Left lung (tissue), 10 donors: Measurements from ENCODE around the gene ZNF544. TPM values are rescaled to one million over a fixed set of nuclear protein-coding genes. Genes with fewer than 3 reads are reported as not detected.
A peak's percentile ranks its signal among the peaks of the same experiment; 100 is the strongest.

ENCODE experiments used
- ATAC-seq: fragments of 200-7000 bp; cut with Tn5 transposase; one replicate; pipeline ENCODE4 v1.9.1; 2020; ENCODE audit warnings: moderate library complexity
- DNase-seq, 4 donors: peaks; one replicate each; pipeline ENCODE4 v3.0.0-alpha.2; 2013 to 2020
- H3K27ac ChIP-seq, 2 donors: fragments of 200-600 bp; sonication (generic) in 1 of 2; one replicate each; pipeline versions ENCODE4 v1.5.0 to v1.8.0; 2020 to 2021
- H3K27me3 ChIP-seq, 2 donors: fragments of 200-600 bp; sonication (generic) in 1 of 2; one replicate each; pipeline versions ENCODE4 v1.5.0 to v1.8.0; 2020 to 2021
- H3K36me3 ChIP-seq, 2 donors: fragments of 200-600 bp; sonication (generic) in 1 of 2; one replicate each; pipeline versions ENCODE4 v1.5.0 to v1.8.0; 2020 to 2021
- H3K4me1 ChIP-seq, 2 donors: fragments of 200-600 bp; one replicate each; pipeline ENCODE4 v1.8.0; 2021
- H3K4me3 ChIP-seq, 2 donors: fragments of 200-600 bp; sonication (generic) in 1 of 2; one replicate each; pipeline versions ENCODE4 v1.5.0 to v1.8.0; 2020 to 2021; ENCODE audit warnings: mild to moderate bottlenecking in 1 of 2
- H3K9me3 ChIP-seq, 2 donors: fragments of 200-600 bp; sonication (generic) in 1 of 2; one replicate each; pipeline versions ENCODE4 v1.5.0 to v1.8.0; 2020 to 2021
- CTCF ChIP-seq, 2 donors: fragments of 200-600 bp; sonication (generic) in 1 of 2; IDR thresholded peaks; one replicate each; pipeline versions ENCODE4 v1.5.0 to v1.8.0; 2021; ENCODE audit warnings: antibody characterized with exemption in 2 of 2
- intact Hi-C, 2 donors: fragments of 100-400 bp; cut with DNase I; formaldehyde crosslinking; loops; one replicate each; pipeline versions ENCODE4 v1.11.2 to v1.14.2; 2022
- polyA plus RNA-seq, 6 donors: library from polyadenylated mRNA; unstranded; fragments of 120-200 nt; gene quantifications; one replicate each; pipeline ENCODE4 v1.2.1, GENCODE V29; 2013; ENCODE audit not compliant: insufficient read length in 6 of 6
- total RNA-seq, 2 donors: library from RNA; stranded (reverse); fragmentation: NEBNext Ultra II Directional; extraction: Animal tissue kit (Norgen Biotek cat#: 25700); gene quantifications; one replicate each; pipeline ENCODE4 v1.2.1, GENCODE V29; 2021
- donor health status: DM: no; HTN: yes; CAD: no.
- donor health status: DM: no; HTN: no; CAD: no.

ZNF544 gene
- total and polyA plus RNA-seq, 8 donors, result 23.8 to 45.7 (median 35.8) TPM

- peaks cover 26 to 100% of the 10 kb centered on the region in 2 donors for H3K9me3 ChIP-seq
- H3K27ac ChIP-seq, result no peak overlapping the region
- H3K4me1 ChIP-seq, result no peaks in the 10 kb centered on the region
- no peak overlapping the region for H3K4me3 ChIP-seq
- intact Hi-C loops, result no loop called here
- DNase-seq (no peak), ATAC-seq (no peak)
- TF ChIP-seq CTCF (IDR thresholded peaks at IDR 0.05), result no peak
- H3K27me3 ChIP-seq, result no peaks in the 10 kb centered on the region
- H3K36me3 ChIP-seq, result peaks cover 0 to 93% of the 10 kb centered on the region in 2 donors
Observed at GRCh38 chr19:58265100-58265499, 36.4 kb downstream of the ZNF544 start.

GRCh38 chr19:58268344-58268743 is 39.6 kb downstream of the ZNF544 start:
- H3K36me3 ChIP-seq, result peaks cover 0 to 93% of the 10 kb centered on the region in 2 donors
- intact Hi-C loops, result no loop called here
- no peak overlapping the region for H3K27ac ChIP-seq
- no peak overlapping the region for H3K4me3 ChIP-seq
- DNase-seq (no peak), ATAC-seq (no peak)
- no peaks in the 10 kb centered on the region for H3K27me3 ChIP-seq
- H3K4me1 ChIP-seq, result no peaks in the 10 kb centered on the region
- TF ChIP-seq CTCF (IDR thresholded peaks at IDR 0.05), result no peak
- peaks cover 4 to 100% of the 10 kb centered on the region in 2 donors for H3K9me3 ChIP-seq

GRCh38 chr19:58274771-58275201 is 46.1 kb downstream of the ZNF544 start:
- ATAC-seq, result no peak
- no peak overlapping the region for H3K27ac ChIP-seq
- no peak overlapping the region for H3K4me3 ChIP-seq
- intact Hi-C loops, result no loop called here
- H3K9me3 ChIP-seq, result peaks cover 0 to 72% of the 10 kb centered on the region in 2 donors
- H3K27me3 ChIP-seq, result no peaks in the 10 kb centered on the region
- H3K36me3 ChIP-seq, result peaks cover 0 to 65% of the 10 kb centered on the region in 2 donors
- TF ChIP-seq CTCF (IDR thresholded peaks at IDR 0.05), result no peak
- no peak for DNase-seq
- peaks cover 0 to 13% of the 10 kb centered on the region in 2 donors for H3K4me1 ChIP-seq

- peaks cover 0 to 64% of the 10 kb centered on the region in 2 donors for H3K9me3 ChIP-seq
- intact Hi-C loops, result no loop called here
- no peak overlapping the region for H3K27ac ChIP-seq
Observed at GRCh38 chr19:58275564-58275963, 46.9 kb downstream of the ZNF544 start.

GRCh38 chr19:58277197-58277596 is 48.5 kb downstream of the ZNF544 start:
- Histone ChIP-seq H3K27ac (no peak overlapping the region), H3K27me3 (no peaks in the 10 kb centered on the region), H3K36me3 (peaks cover 0 to 40% of the 10 kb centered on the region in 2 donors), H3K4me3 (peak overlapping the region in 1 of 2 donors; percentile 78), H3K4me1 (peaks cover 0 to 21% of the 10 kb centered on the region in 2 donors), H3K9me3 (peaks cover 0 to 48% of the 10 kb centered on the region in 2 donors)
- intact Hi-C loops, result no loop called here
- no peak for TF ChIP-seq CTCF (IDR thresholded peaks at IDR 0.05)
- no peak for DNase-seq
- no peak for ATAC-seq

More at GRCh38 chr19:58275564-58275963, 46.9 kb downstream of the ZNF544 start:
- no peak overlapping the region for H3K4me3 ChIP-seq
- H3K27me3 ChIP-seq, result no peaks in the 10 kb centered on the region
- peaks cover 0 to 57% of the 10 kb centered on the region in 2 donors for H3K36me3 ChIP-seq
- H3K4me1 ChIP-seq, result peaks cover 0 to 21% of the 10 kb centered on the region in 2 donors
- DNase-seq (no peak), ATAC-seq (no peak)
- TF ChIP-seq CTCF (IDR thresholded peaks at IDR 0.05), result no peak
